HepG2 (cell line): Measurements from ENCODE around the gene TMEM217. TPM values are rescaled to one million over a fixed set of nuclear protein-coding genes. Genes with fewer than 3 reads are reported as not detected.
A peak's percentile ranks its signal among the peaks of the same experiment; 100 is the strongest.

Experiments
- ARID5B ChIP-seq: IDR thresholded peaks from 2 replicates; pipeline ENCODE4 v1.4.0; 2020; ENCODE audit warnings: mild to moderate bottlenecking, missing genetic modification reagents
- GABPB1 ChIP-seq: IDR thresholded peaks from 2 replicates; pipeline ENCODE4 v1.6.1; 2016; ENCODE audit warnings: mild to moderate bottlenecking, missing genetic modification reagents, moderate library complexity, missing compliant biosample characterization
- HOXA5 ChIP-seq: sonication (generic); formaldehyde crosslinking; IDR thresholded peaks from 2 replicates; pipeline ENCODE4 v1.4.0; 2020; ENCODE audit warnings: missing genetic modification reagents
- HOXD1 ChIP-seq: sonication (generic); formaldehyde crosslinking; IDR thresholded peaks from 2 replicates; pipeline ENCODE4 v1.5.0; 2020; ENCODE audit warnings: missing genetic modification reagents
- JDP2 ChIP-seq: sonication (generic); formaldehyde crosslinking; IDR thresholded peaks from 2 replicates; pipeline ENCODE4 v1.8.1; 2022; ENCODE audit warnings: missing genetic modification reagents, borderline replicate concordance
- KMT2A ChIP-seq: sonication (generic); formaldehyde crosslinking; IDR thresholded peaks from 2 replicates; pipeline ENCODE4 v1.4.0; 2020; ENCODE audit warnings: missing genetic modification reagents
- NFKB2 ChIP-seq: sonication (generic); formaldehyde crosslinking; IDR thresholded peaks from 2 replicates; pipeline ENCODE4 v1.4.0; 2020; ENCODE audit warnings: missing genetic modification reagents, borderline replicate concordance
- REPIN1 ChIP-seq: sonication (generic); formaldehyde crosslinking; IDR thresholded peaks from 2 replicates; pipeline ENCODE4 v1.8.0; 2022; ENCODE audit warnings: missing genetic modification reagents, low read depth, mild to moderate bottlenecking, borderline replicate concordance
- SNAI1 ChIP-seq: sonication (generic); formaldehyde crosslinking; IDR thresholded peaks from 2 replicates; pipeline ENCODE4 v1.5.0; 2020; ENCODE audit warnings: mild to moderate bottlenecking, missing genetic modification reagents, borderline replicate concordance
- SOX6 ChIP-seq, 2 experiments: fragments of 450-650 bp in 1 of 2; sonication (generic) in 1 of 2; formaldehyde crosslinking in 1 of 2; IDR thresholded peaks; 2 replicates each; pipeline versions ENCODE4 v1.4.0 to v1.6.1; 2017 to 2020; ENCODE audit warnings: antibody characterized with exemption in 1 of 2, mild to moderate bottlenecking in 1 of 2, missing genetic modification reagents in 1 of 2
- ZBTB4 ChIP-seq: sonication (generic); formaldehyde crosslinking; IDR thresholded peaks from 2 replicates; pipeline ENCODE4 v1.4.0; 2020; ENCODE audit warnings: missing genetic modification reagents, mild to moderate bottlenecking, borderline replicate concordance
- ZNF263 ChIP-seq: sonication (generic); formaldehyde crosslinking; IDR thresholded peaks from 2 replicates; pipeline ENCODE4 v1.4.0; 2020; ENCODE audit warnings: missing genetic modification reagents
- ZNF343 ChIP-seq: sonication (generic); formaldehyde crosslinking; IDR thresholded peaks from 2 replicates; pipeline ENCODE4 v1.4.0; 2020; ENCODE audit warnings: mild to moderate bottlenecking, missing genetic modification reagents
- polyA plus RNA-seq, 8 experiments: library from polyadenylated mRNA; depleted of rRNA in 3 of 8; stranded (reverse) in 7 of 8; unstranded in 1 of 8; fragments of >200 nt; fragmentation: Illumina TruSeq in 4 of 8; extraction: Trizol in 4 of 8; gene quantifications; 2 replicates each; pipeline versions ENCODE4 v1.2.1 to v1.2.3, GENCODE V29; 2011 to 2016; ENCODE audit warnings: low read depth in 4 of 8, missing spikeins in 1 of 8, mixed read lengths in 1 of 8; ENCODE audit not compliant: insufficient read depth in 1 of 8
- total RNA-seq, 5 experiments: library from RNA; depleted of rRNA; stranded (reverse); fragments of >200 nt; fragmentation: Illumina TruSeq; extraction: Trizol; gene quantifications; 2 replicates each; pipeline ENCODE4 v1.2.3, GENCODE V29; 2016; ENCODE audit warnings: low read depth in 1 of 5
- TF ChIP-seq, protein P1 (sequence below), 2 experiments: sonication (generic) in 1 of 2; formaldehyde crosslinking in 1 of 2; IDR thresholded peaks; 2 replicates each; pipeline versions ENCODE4 v1.6.1 to v1.9.0; 2014 to 2022; ENCODE audit warnings: antibody characterized with exemption in 1 of 2, borderline replicate concordance in 1 of 2, inconsistent platforms in 1 of 2, low read depth in 1 of 2, missing genetic modification reagents in 1 of 2

TMEM217 gene
- total and polyA plus RNA-seq, 2 of the 13 experiments (the other 11 are each of a cell fraction or from before 2014, with no cell fraction given) = 2.3 to 3.4 TPM

GRCh38 chr6:37222125-37222967 lies 35.6 kb downstream of the TMEM217 start (continued):
- TF ChIP-seq ARID5B (CRISPR knock-in tag) (peak; percentile 51), KMT2A (CRISPR knock-in tag) (no peak), ZBTB4 (CRISPR knock-in tag) (0 out of 2 replicates have a peak, but pooled peaks have one; percentile 55), ZNF343 (CRISPR knock-in tag) (peak; percentile 97; the same call in 1 of the 2 replicates), HOXA5 (peak; percentile 76; the same call in 1 of the 2 replicates), GABPB1 (CRISPR knock-in tag) (peak; percentile 76; the same call in 1 of the 2 replicates), ZNF263 (CRISPR knock-in tag) (peak; percentile 21; the same call in 1 of the 2 replicates), REPIN1 (CRISPR knock-in tag) (no peak; the same call in 1 of the 2 replicates), SNAI1 (CRISPR knock-in tag) (peak; percentile 81; the same call in 1 of the 2 replicates), HOXD1 (CRISPR knock-in tag) (no peak), JDP2 (CRISPR knock-in tag) (no peak), NFKB2 (CRISPR knock-in tag) (peak; percentile 30; the same call in 1 of the 2 replicates), SOX6 (IDR thresholded peaks at IDR 0.05) (no peak), SOX6 (CRISPR knock-in tag; IDR thresholded peaks at IDR 0.05) (peak; percentile 47)
- TF ChIP-seq, protein P1, sequence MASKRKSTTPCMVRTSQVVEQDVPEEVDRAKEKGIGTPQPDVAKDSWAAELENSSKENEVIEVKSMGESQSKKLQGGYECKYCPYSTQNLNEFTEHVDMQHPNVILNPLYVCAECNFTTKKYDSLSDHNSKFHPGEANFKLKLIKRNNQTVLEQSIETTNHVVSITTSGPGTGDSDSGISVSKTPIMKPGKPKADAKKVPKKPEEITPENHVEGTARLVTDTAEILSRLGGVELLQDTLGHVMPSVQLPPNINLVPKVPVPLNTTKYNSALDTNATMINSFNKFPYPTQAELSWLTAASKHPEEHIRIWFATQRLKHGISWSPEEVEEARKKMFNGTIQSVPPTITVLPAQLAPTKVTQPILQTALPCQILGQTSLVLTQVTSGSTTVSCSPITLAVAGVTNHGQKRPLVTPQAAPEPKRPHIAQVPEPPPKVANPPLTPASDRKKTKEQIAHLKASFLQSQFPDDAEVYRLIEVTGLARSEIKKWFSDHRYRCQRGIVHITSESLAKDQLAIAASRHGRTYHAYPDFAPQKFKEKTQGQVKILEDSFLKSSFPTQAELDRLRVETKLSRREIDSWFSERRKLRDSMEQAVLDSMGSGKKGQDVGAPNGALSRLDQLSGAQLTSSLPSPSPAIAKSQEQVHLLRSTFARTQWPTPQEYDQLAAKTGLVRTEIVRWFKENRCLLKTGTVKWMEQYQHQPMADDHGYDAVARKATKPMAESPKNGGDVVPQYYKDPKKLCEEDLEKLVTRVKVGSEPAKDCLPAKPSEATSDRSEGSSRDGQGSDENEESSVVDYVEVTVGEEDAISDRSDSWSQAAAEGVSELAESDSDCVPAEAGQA (IDR thresholded peaks at IDR 0.05; ENCODE audit: low read depth) = no peak; the same call in 1 of the 2 replicates
- TF ChIP-seq, protein P1 (CRISPR knock-in tag; IDR thresholded peaks at IDR 0.05; ENCODE audit: borderline replicate concordance) = no peak
